ENCODE measurements around the gene PRR5L.
A peak's percentile ranks its signal among the peaks of the same experiment; 100 is the strongest.

PRR5L gene

DNA sequence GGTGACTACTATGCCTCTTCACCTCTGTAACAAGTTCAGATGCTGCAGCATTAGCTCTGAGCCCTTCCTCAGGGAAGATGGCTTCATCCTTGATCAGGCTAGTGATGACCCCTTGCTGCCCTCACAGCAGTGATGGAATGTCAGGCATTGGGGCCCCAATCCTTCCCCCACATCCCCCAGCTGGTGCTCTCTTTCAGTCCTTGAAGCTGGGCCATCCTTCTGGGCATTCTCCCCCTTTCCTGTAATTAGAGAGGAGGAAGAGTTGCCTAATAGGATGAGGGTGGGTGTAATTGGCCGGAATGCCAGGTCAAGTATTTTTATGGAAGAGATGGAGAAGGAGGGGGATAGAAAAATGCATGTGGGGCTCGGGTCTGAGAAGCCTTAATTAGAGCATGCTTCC, 151.4 kb downstream of the PRR5L start:
- in situ Hi-C loops (cut with MboI; ENCODE audit: low pct_unique_long_range_greater_than_20kb, low sequenced_read_pairs) = no loop called here
- no peak for DNase-seq

DNA sequence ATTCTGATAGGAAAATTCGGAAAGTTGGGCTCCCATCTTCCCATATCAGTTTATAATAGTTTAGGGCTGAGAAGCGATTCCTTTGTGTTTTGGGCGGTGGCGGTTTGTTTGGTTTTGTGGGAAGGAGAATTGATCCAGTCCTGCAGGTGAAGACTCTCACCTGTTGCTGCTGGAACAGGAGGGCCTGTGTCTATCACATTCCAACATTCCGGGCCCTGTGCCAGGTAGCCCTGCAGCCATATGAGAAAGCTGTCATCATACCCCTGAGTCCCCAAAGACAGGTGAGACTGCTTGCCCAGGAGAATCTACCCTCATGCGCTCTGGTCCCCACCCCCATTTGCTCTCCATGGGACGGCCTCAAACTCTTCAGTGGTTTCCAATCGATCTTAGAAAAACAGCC, 151.9 kb downstream of the PRR5L start:
- in situ Hi-C loops (cut with MboI; ENCODE audit: low pct_unique_long_range_greater_than_20kb, low sequenced_read_pairs) = no loop called here
- DNase-seq = no peak

- in situ Hi-C loops (cut with MboI; ENCODE audit: low pct_unique_long_range_greater_than_20kb, low sequenced_read_pairs) = no loop called here
- DNase-seq = no peak
These were observed 153.5 kb downstream of the PRR5L start for GRCh38 chr11:36449561-36450096.

- DNase-seq = peak; percentile 21
- in situ Hi-C loops (cut with MboI; ENCODE audit: low pct_unique_long_range_greater_than_20kb, low sequenced_read_pairs) = no loop called here
These were observed 154.1 kb downstream of the PRR5L start for GRCh38 chr11:36450110-36450572.

DNA sequence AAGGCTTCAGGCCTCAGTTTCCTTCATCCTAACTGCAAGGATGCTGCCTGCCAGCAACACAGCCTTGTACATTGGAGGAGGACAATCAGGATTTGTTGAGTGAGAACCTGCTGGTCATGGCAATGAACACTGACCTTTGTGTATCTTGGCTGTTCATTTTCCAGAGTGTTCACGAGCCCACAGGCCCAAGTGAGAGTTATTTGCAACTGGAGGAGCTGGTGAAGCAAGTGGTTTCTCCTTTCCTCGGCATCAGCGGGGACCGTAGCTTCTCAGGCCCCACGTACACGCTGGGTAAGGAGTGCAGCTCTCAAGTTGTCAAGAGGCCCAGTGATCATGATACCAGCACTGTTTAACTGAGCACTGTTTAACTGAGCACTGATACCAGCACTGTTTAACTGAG, 155.0 kb downstream of the PRR5L start:
- DNase-seq = no peak
- in situ Hi-C loops (cut with MboI; ENCODE audit: low pct_unique_long_range_greater_than_20kb, low sequenced_read_pairs) = no loop called here

GRCh38 chr11:36451681-36452080, 155.6 kb downstream of the PRR5L start:
- no peak for DNase-seq
- in situ Hi-C loops (cut with MboI; ENCODE audit: low pct_unique_long_range_greater_than_20kb, low sequenced_read_pairs) = no loop called here

DNA sequence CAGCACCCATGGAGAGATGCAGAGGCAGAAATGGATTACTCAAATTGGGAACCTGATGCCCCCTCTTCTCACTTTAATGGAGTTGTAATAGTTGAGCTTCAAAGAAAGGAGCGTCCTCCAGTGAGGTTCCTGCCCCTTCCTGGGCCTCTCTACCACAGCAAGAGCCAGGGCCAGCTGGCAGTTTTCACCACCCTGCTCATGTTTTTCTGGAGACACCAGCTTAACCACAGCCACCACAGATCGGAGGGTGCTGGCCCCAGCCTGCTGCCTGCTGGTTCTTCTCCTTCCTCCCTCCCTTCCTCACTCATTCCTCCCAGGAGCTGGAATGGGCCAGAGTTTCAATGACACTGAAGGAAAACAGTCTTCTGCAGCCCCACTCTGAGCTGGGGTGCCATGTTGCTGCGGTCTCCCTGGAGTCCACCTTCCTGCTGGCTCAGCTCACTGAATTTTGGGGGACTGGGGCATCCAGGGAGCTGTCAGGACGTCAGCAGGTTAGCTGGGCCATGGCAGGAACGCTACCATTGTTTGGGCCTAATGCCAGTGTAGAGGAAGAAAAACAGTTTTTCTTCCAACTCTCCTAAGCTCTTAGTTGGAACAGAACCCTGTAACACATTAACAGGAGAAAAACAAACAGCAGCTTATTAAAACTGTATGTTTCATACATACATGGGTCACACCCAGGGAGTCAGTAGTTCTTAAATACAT, 156.3 kb downstream of the PRR5L start:
- in situ Hi-C loops (cut with MboI; ENCODE audit: low pct_unique_long_range_greater_than_20kb, low sequenced_read_pairs) = no loop called here
- DNase-seq = peak; percentile 82

DNA sequence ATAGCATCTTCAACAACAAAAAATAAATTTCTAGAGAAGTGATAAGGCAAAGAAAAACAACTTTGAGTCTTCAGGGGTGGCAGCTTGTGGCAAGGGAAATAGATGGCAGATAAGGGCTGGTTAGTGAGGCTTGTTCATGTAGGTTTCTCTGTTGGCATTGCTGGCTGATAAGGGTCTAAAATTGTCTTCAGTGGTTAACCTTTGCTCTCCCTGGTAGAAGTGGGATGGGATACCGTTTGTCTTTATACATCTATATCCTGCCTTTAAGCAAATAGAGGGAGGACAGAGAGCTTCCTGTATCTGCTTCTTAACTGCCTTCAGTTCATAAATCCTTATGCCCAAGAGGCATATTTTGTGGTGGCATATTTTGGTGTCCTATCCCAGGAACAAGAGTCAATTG, 156.9 kb downstream of the PRR5L start:
- peak; percentile 80 for DNase-seq
- in situ Hi-C loops (cut with MboI; ENCODE audit: low pct_unique_long_range_greater_than_20kb, low sequenced_read_pairs) = no loop called here

- in situ Hi-C loops (cut with MboI; ENCODE audit: low pct_unique_long_range_greater_than_20kb, low sequenced_read_pairs) = no loop called here
- DNase-seq = peak; percentile 43
These were observed 157.6 kb downstream of the PRR5L start for GRCh38 chr11:36453678-36454077.

GRCh38 chr11:36454551-36454940, 158.5 kb downstream of the PRR5L start:
- no peak for DNase-seq

DNA sequence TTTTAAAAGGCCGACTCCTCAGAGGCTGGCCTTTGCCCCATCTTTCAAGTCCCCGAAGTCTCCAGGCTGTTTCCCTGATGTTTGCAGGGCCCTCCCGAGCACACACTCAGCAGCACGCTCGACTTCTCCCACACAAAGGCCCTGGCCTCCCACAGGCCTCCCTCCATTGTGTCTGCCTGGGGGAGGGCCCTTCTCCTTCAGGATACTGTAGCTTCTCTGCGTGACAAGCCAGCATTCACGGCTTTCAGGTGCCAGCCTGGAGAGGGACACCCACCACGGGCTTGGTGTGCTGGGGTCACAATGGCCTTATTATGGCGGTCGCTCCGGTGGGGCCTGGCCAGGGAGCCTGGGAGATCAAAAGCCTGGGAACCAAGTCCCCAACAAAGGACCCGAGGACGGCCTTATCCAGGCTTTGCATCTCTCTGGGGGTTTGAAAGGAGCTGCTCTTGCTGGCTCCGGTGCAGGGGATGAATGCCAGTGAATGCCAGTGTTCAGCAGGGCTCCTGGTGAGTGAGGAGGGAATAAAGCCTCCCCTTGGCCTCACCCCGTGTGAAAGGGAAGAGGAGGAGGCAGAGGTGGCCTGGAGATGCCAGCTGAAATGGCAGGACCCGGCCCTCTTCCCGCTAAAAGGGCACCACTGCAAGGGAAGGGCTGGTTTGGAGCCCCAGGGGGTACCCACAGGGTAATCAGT, 159.0 kb downstream of the PRR5L start:
- DNase-seq = no peak
- in situ Hi-C loops (cut with MboI; ENCODE audit: low pct_unique_long_range_greater_than_20kb, low sequenced_read_pairs) = no loop called here

More at GRCh38 chr11:36454551-36454940, 158.5 kb downstream of the PRR5L start:
- in situ Hi-C loops (cut with MboI; ENCODE audit: low pct_unique_long_range_greater_than_20kb, low sequenced_read_pairs) = no loop called here

GRCh38 chr11:36455658-36456111, 159.6 kb downstream of the PRR5L start:
- peak; percentile 59 for DNase-seq
- in situ Hi-C loops (cut with MboI; ENCODE audit: low pct_unique_long_range_greater_than_20kb, low sequenced_read_pairs) = no loop called here

- in situ Hi-C loops (cut with MboI; ENCODE audit: low pct_unique_long_range_greater_than_20kb, low sequenced_read_pairs) = no loop called here
- DNase-seq = no peak
These were observed 160.1 kb downstream of the PRR5L start for GRCh38 chr11:36456156-36456555.

GRCh38 chr11:36458129-36458915, 162.2 kb downstream of the PRR5L start:
- DNase-seq = no peak
- in situ Hi-C loops (cut with MboI; ENCODE audit: low pct_unique_long_range_greater_than_20kb, low sequenced_read_pairs) = no loop called here

GRCh38 chr11:36459046-36459445, 163.0 kb downstream of the PRR5L start:
- in situ Hi-C loops (cut with MboI; ENCODE audit: low pct_unique_long_range_greater_than_20kb, low sequenced_read_pairs) = no loop called here

GRCh38 chr11:36460220-36460619, 164.1 kb downstream of the PRR5L start:
- DNase-seq = no peak
- in situ Hi-C loops (cut with MboI; ENCODE audit: low pct_unique_long_range_greater_than_20kb, low sequenced_read_pairs) = no loop called here

More at GRCh38 chr11:36459046-36459445, 163.0 kb downstream of the PRR5L start:
- DNase-seq = no peak

- no peak for DNase-seq
- in situ Hi-C loops (cut with MboI; ENCODE audit: low pct_unique_long_range_greater_than_20kb, low sequenced_read_pairs) = no loop called here
These were observed 166.2 kb downstream of the PRR5L start for GRCh38 chr11:36462321-36462720.

DNA sequence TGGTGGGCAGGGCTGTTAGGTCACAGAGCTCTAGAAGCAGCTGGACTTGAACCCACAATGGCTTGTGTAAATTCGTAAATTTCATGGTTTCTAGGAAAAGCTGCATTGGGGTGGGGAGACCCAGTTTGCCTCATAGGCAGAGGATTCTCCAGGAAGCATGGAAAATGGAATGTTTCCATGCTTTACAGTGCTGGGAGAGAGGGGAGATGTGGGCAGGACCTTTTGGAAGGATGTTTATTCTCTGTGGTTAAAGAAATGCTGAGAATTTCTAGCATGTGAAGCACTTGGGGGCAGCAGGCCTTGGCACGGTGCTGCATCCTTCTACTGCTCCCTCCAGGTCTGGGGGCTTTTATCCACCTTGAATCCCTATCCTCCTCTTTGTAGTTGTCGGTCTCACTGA, 167.7 kb downstream of the PRR5L start:
- DNase-seq = no peak
- in situ Hi-C loops (cut with MboI; ENCODE audit: low pct_unique_long_range_greater_than_20kb, low sequenced_read_pairs) = no loop called here

DNA sequence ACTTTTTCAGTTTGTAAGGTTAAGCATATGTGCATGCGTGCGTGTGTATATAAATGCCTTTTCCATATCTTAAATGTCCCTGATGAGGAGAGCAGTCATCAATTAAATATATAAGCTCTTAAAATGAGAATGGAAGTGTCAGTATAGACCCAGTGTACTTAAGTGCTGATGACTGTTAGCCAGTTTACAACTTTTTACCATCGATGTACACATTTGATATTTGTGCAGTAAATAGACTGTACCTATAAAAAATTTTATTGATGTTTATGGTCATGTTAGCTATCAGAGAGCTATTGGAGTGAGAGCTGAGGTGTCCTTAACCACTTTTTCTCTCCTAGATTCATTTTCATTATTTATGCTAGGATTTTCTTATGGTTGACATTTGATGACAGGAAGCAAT, 168.6 kb downstream of the PRR5L start:
- DNase-seq = no peak
- in situ Hi-C loops (cut with MboI; ENCODE audit: low pct_unique_long_range_greater_than_20kb, low sequenced_read_pairs) = no loop called here
